ENCODE data around the gene ABCD1.

The ABCD1 gene

GRCh38 chrX:153769865-153770600 is 45.4 kb downstream of the ABCD1 start:
- DNase-seq (ENCODE audit: insufficient read length, low spot score) = peak; percentile 6

DNA sequence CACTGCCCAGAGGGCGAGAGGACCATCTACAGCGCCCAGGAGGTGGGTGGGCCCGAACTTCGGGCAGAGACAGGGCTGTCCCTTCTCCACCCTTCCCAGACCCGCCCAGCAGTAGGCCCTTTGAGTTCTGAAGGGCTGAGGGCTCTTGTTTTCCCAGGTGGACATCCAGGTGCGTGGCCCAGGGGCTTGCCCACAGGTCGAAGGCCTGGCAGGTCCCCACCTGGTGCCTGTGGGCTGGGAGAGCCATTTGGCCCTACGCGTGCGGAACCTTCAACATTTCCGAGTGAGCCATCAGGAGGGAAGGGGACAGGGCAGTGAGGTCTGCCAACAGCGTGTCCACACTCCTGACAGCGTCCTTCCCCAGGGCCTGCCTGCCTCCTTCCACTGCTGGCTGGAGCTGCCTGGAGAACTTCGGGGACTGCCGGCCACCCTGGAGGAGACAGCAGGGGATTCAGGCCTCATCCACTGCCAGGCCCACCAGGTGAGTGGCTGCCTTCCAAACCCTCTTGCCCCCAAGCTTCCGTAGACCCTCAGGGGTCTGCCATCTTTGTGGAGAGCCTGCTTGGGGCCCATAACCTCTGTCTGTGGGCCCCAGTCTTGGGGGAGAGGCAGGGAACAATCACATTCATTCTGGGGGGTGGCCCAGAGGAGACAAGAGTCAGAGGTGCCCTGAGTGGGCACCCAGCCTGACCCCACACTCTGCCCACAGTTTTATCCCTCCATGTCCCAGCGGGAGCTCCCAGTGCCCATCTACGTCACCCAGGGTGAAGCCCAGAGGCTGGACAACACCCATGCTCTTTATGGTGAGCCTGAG is 46.2 kb downstream of the ABCD1 start:
- DNase-seq (ENCODE audit: insufficient read length, low spot score) (peak; percentile 6), FAIRE-seq (no peak)
- no peak for TF ChIP-seq PAX5 (IDR thresholded peaks at IDR 0.05; ENCODE audit: insufficient read depth, low read length, severe bottlenecking)
- no peak for TF ChIP-seq TAF1 (IDR thresholded peaks at IDR 0.05; ENCODE audit: low read depth, low read length)
- TF ChIP-seq POLR2A (IDR thresholded peaks at IDR 0.05; ENCODE audit: low read depth, low read length) = no peak
- no peak for TF ChIP-seq POLR2AphosphoS5 (IDR thresholded peaks at IDR 0.05; ENCODE audit: low read depth, low read length)
- no peak for TF ChIP-seq POU2F2 (IDR thresholded peaks at IDR 0.05; ENCODE audit: low read depth, low read length)
- no peak for TF ChIP-seq SPI1 (IDR thresholded peaks at IDR 0.05; ENCODE audit: low read depth, low read length)

More at GRCh38 chrX:153769865-153770600, 45.4 kb downstream of the ABCD1 start:
- no peak for FAIRE-seq
- no peak for TF ChIP-seq POLR2A (IDR thresholded peaks at IDR 0.05; ENCODE audit: low read depth, low read length)
- TF ChIP-seq POLR2AphosphoS5 (IDR thresholded peaks at IDR 0.05; ENCODE audit: low read depth, low read length) = no peak
- no peak for TF ChIP-seq PAX5 (IDR thresholded peaks at IDR 0.05; ENCODE audit: insufficient read depth, low read length, severe bottlenecking)
- TF ChIP-seq TAF1 (IDR thresholded peaks at IDR 0.05; ENCODE audit: low read depth, low read length) = no peak
- TF ChIP-seq SPI1 (IDR thresholded peaks at IDR 0.05; ENCODE audit: low read depth, low read length) = no peak
- TF ChIP-seq POU2F2 (IDR thresholded peaks at IDR 0.05; ENCODE audit: low read depth, low read length) = no peak

DNA sequence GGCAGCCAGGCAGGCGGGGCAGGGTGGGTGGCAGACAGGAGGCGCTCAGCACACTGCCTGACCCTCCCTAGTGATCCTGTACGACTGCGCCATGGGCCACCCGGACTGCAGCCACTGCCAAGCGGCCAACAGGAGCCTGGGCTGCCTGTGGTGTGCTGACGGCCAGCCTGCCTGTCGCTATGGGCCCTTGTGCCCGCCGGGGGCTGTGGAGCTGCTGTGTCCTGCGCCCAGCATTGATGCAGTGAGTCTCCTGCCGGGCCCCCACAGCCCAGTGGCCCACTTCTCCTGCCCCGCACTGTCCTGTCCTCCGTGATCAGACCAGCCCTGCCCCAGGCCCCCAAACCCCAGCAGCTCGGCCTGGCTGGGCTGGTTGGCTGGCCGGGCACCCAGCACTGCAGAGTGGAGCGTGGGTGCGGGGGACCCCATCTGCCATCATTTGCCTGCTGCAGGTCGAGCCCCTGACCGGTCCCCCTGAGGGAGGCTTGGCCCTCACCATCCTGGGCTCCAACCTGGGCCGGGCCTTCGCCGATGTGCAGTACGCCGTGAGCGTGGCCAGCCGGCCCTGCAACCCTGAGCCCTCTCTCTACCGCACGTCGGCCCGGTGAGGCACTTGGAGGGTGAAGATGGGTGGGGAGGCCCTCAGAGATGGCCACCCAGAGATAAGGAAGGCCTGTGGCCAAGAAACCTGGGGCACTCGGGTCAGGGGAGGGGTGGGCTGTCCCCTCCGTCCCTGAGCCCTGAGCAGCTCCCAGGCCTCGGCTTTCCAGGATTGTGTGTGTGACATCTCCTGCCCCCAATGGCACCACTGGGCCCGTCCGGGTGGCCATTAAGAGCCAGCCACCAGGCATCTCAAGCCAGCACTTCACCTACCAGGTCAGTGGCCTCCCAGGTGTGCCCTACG is 47.0 kb downstream of the ABCD1 start:
- TF ChIP-seq TAF1 (IDR thresholded peaks at IDR 0.05; ENCODE audit: low read depth, low read length) (no peak), SPI1 (IDR thresholded peaks at IDR 0.05; ENCODE audit: low read depth, low read length) (no peak), POU2F2 (IDR thresholded peaks at IDR 0.05; ENCODE audit: low read depth, low read length) (no peak), POLR2AphosphoS5 (IDR thresholded peaks at IDR 0.05; ENCODE audit: low read depth, low read length) (no peak), POLR2A (IDR thresholded peaks at IDR 0.05; ENCODE audit: low read depth, low read length) (no peak), PAX5 (IDR thresholded peaks at IDR 0.05; ENCODE audit: insufficient read depth, low read length, severe bottlenecking) (no peak)
- DNase-seq (ENCODE audit: insufficient read length, low spot score) (peak; percentile 11), FAIRE-seq (no peak)

DNA sequence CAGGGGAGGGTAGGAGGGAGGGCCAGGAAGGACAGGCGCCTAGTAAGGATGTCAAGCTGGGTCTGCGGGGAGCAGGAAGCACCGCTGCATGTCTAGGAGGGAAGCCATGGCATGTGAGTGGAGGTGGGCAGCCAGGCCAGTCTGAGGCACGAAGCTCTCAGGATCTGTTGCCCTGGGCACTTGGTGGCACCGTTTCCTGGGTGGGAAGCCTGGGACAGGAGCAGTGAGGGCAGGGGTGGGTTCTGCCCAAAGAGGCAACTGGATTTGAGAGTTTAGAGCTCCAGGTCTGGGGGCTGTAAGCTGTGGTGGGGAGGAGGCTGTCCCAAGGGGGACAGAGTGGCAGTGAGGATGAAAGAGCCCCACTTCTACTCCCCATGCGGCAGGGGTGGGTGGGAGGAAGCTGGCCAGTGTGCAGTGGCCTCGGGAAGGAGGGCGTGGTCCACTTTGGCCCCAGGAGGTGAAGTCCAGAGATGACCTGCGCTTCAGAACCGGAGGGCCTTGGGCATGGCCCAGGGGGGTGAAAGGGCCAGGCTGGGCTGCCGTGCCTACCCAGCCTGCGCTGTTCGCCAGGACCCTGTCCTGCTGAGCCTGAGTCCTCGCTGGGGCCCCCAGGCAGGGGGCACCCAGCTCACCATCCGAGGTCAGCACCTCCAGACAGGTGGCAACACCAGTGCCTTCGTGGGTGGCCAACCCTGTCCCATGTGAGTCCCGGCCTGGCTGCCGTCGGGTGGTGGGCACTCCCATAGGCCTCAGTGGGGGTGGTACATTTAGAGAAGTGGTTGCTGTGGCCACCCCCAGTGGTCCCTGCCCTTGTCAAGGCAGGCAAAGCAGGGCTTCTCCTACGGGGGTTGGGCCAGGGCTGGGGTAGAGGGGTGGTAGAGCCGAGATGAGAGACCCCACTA is 47.9 kb downstream of the ABCD1 start:
- FAIRE-seq (no peak), DNase-seq (ENCODE audit: insufficient read length, low spot score) (peak; percentile 3)
- TF ChIP-seq POU2F2 (IDR thresholded peaks at IDR 0.05; ENCODE audit: low read depth, low read length) = no peak
- TF ChIP-seq PAX5 (IDR thresholded peaks at IDR 0.05; ENCODE audit: insufficient read depth, low read length, severe bottlenecking) = no peak
- no peak for TF ChIP-seq POLR2AphosphoS5 (IDR thresholded peaks at IDR 0.05; ENCODE audit: low read depth, low read length)
- TF ChIP-seq SPI1 (IDR thresholded peaks at IDR 0.05; ENCODE audit: low read depth, low read length) = no peak
- TF ChIP-seq POLR2A (IDR thresholded peaks at IDR 0.05; ENCODE audit: low read depth, low read length) = no peak
- no peak for TF ChIP-seq TAF1 (IDR thresholded peaks at IDR 0.05; ENCODE audit: low read depth, low read length)

- TF ChIP-seq POLR2A (IDR thresholded peaks at IDR 0.05; ENCODE audit: low read depth, low read length) = no peak
- TF ChIP-seq PAX5 (IDR thresholded peaks at IDR 0.05; ENCODE audit: insufficient read depth, low read length, severe bottlenecking) = no peak
- TF ChIP-seq SPI1 (IDR thresholded peaks at IDR 0.05; ENCODE audit: low read depth, low read length) = no peak
- TF ChIP-seq POU2F2 (IDR thresholded peaks at IDR 0.05; ENCODE audit: low read depth, low read length) = no peak
- no peak for TF ChIP-seq TAF1 (IDR thresholded peaks at IDR 0.05; ENCODE audit: low read depth, low read length)
- no peak for TF ChIP-seq POLR2AphosphoS5 (IDR thresholded peaks at IDR 0.05; ENCODE audit: low read depth, low read length)
- peak; percentile 4 for DNase-seq (ENCODE audit: insufficient read length, low spot score)
- FAIRE-seq = no peak
Measured at GRCh38 chrX:153773218-153773611, 48.6 kb downstream of the ABCD1 start.

DNA sequence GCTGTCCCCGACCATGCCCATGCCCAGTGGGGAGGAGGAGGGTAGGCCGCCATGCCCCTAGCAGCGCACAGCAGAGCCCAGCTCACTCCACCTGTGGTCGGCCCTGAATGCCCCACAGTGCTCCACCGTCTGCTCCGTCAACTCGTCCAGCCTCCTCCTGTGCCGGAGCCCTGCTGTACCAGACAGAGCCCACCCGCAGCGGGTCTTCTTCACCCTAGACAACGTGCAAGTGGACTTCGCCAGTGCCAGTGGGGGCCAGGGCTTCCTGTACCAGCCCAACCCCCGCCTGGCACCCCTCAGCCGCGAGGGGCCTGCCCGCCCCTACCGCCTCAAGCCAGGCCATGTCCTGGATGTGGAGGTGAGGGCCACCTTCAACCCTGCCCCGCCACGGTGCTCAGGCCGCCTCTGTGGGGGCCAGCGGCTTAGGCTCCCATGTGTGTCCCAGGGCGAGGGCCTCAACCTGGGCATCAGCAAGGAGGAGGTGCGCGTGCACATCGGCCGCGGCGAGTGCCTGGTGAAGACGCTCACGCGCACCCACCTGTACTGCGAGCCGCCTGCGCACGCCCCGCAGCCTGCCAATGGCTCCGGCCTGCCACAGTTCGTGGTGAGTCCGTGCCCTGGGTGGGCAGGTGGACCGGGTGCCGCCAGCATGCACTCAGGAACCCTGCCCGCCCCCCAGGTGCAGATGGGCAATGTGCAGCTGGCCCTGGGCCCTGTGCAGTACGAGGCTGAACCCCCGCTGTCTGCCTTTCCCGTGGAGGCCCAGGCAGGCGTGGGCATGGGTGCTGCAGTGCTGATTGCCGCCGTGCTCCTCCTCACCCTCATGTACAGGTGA is 49.3 kb downstream of the ABCD1 start:
- no peak for FAIRE-seq
- no peak for DNase-seq (ENCODE audit: insufficient read length, low spot score)
- TF ChIP-seq SPI1 (IDR thresholded peaks at IDR 0.05; ENCODE audit: low read depth, low read length) (no peak), TAF1 (IDR thresholded peaks at IDR 0.05; ENCODE audit: low read depth, low read length) (no peak), POU2F2 (IDR thresholded peaks at IDR 0.05; ENCODE audit: low read depth, low read length) (no peak), PAX5 (IDR thresholded peaks at IDR 0.05; ENCODE audit: insufficient read depth, low read length, severe bottlenecking) (no peak), POLR2AphosphoS5 (IDR thresholded peaks at IDR 0.05; ENCODE audit: low read depth, low read length) (no peak), POLR2A (IDR thresholded peaks at IDR 0.05; ENCODE audit: low read depth, low read length) (no peak)

DNA sequence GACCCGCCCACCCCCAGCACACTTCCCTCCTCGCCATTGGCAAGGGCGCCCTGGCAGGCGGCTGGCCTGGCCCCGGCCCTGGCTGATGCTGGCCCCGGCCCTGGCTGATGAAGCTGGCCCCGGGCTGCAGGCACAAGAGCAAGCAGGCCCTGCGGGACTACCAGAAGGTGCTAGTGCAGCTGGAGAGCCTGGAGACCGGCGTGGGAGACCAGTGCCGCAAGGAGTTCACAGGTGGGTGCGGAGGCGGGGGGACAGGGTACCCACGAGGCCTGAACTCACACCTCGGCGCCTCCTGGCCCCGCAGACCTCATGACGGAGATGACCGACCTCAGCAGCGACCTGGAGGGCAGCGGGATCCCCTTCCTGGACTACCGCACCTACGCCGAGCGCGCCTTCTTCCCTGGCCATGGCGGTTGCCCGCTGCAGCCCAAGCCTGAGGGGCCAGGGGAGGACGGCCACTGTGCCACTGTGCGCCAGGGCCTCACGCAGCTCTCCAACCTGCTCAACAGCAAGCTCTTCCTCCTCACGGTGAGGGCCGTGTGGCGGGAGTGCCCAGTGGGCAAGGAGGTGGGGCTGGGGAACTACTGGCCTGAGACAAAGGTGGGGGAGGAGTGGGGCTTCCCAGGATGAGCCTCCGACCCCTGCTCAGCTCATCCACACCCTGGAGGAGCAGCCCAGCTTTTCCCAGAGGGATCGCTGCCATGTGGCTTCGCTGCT is 50.1 kb downstream of the ABCD1 start:
- DNase-seq (ENCODE audit: insufficient read length, low spot score) (no peak), FAIRE-seq (no peak)
- TF ChIP-seq POLR2A (IDR thresholded peaks at IDR 0.05; ENCODE audit: low read depth, low read length) = no peak
- TF ChIP-seq PAX5 (IDR thresholded peaks at IDR 0.05; ENCODE audit: insufficient read depth, low read length, severe bottlenecking) = no peak
- no peak for TF ChIP-seq TAF1 (IDR thresholded peaks at IDR 0.05; ENCODE audit: low read depth, low read length)
- TF ChIP-seq POU2F2 (IDR thresholded peaks at IDR 0.05; ENCODE audit: low read depth, low read length) = no peak
- no peak for TF ChIP-seq SPI1 (IDR thresholded peaks at IDR 0.05; ENCODE audit: low read depth, low read length)
- no peak for TF ChIP-seq POLR2AphosphoS5 (IDR thresholded peaks at IDR 0.05; ENCODE audit: low read depth, low read length)

Data from GM12891 (cell line).